GM13977 (cell line): ENCODE results near the gene ABCC8.

Experiments used
- DNase-seq: peaks from one replicate; pipeline ENCODE4 v3.0.0; 2012; ENCODE audit warnings: low spot score
- in situ Hi-C: fragments of 300-500 bp; cut with MboI; formaldehyde crosslinking; loops from one replicate; pipeline ENCODE4 v1.12.0; 2022; ENCODE audit warnings: low sequenced_read_pairs, low pct_unique_long_range_greater_than_20kb, mixed read lengths, inconsistent platforms; ENCODE audit not compliant: unreplicated experiment
- TF ChIP-seq, protein P1 (sequence below): IDR thresholded peaks from 2 replicates; pipeline ENCODE4 v1.5.1; 2012; ENCODE audit warnings: mild to moderate bottlenecking, control low read depth; ENCODE audit not compliant: insufficient read depth; ENCODE audit errors: extremely low read depth, missing control alignments

Gene ABCC8

DNA sequence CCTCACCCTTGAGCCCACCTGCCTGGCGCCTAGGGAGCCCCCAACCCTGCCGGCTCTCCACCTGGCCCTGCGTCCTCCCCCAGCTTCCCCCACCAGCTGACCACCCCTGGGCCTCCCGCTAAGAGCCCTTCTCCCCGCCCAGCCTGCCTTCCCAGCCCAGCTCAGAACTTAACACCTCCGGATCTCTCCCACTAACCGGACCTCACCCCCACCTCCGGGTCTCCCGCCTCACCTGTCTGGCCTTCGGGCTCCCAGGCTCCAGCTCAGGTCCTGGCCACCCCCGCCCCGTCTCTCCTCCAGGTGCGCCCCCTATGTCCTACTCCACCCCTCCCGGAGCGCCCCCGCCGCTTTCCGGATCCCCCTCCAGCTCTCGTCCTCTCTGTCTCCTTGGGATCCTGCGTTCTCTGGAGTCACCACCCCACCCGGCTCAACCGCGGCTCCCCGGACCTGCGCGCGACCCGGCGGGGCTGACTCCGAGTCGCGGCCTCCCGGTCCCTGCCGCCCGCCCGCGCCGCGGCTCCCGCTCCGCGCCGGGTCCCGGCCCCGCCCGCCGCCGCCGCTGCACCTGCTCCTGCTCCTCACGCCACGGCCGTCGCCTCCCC lies 87.9 kb downstream of the ABCC8 start, which contains the start of gene KCNJ11:
Gene KCNJ11 (minus strand): TSS at position 51 of the 602 bp plus-strand sequence. CDS start 568 bp downstream, outside the sequence.
- TF ChIP-seq, protein P1, sequence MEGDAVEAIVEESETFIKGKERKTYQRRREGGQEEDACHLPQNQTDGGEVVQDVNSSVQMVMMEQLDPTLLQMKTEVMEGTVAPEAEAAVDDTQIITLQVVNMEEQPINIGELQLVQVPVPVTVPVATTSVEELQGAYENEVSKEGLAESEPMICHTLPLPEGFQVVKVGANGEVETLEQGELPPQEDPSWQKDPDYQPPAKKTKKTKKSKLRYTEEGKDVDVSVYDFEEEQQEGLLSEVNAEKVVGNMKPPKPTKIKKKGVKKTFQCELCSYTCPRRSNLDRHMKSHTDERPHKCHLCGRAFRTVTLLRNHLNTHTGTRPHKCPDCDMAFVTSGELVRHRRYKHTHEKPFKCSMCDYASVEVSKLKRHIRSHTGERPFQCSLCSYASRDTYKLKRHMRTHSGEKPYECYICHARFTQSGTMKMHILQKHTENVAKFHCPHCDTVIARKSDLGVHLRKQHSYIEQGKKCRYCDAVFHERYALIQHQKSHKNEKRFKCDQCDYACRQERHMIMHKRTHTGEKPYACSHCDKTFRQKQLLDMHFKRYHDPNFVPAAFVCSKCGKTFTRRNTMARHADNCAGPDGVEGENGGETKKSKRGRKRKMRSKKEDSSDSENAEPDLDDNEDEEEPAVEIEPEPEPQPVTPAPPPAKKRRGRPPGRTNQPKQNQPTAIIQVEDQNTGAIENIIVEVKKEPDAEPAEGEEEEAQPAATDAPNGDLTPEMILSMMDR: peak; percentile 8
- in situ Hi-C loops: loop anchor here (10.0 kb wide), 1 partner anchor 116 kb away; no protein-coding TSS in a partner anchor
- no peak for DNase-seq

DNA sequence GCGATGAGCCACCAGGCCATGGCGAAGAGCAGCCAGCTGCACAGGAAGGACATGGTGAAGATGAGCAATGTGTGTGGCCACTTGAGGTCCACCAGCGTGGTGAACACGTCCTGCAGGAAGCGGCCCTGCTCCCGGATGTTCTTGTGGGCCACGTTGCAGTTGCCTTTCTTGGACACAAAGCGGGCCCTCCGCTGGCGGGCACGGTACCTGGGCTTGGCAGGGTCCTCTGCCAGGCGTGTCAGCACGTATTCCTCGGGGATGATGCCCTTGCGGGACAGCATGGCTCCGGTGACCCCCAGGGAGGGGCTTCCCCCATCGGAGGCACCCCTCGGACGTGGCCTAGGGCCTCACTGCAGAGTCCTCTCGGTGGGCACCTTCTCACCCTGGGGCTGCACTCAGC lies 88.8 kb downstream of the ABCC8 start:
- peak; percentile 13 for DNase-seq
- in situ Hi-C loops: loop anchor here (10.0 kb wide), 1 partner anchor 117 kb away; no protein-coding TSS in a partner anchor
- TF ChIP-seq, protein P1: no peak

DNA sequence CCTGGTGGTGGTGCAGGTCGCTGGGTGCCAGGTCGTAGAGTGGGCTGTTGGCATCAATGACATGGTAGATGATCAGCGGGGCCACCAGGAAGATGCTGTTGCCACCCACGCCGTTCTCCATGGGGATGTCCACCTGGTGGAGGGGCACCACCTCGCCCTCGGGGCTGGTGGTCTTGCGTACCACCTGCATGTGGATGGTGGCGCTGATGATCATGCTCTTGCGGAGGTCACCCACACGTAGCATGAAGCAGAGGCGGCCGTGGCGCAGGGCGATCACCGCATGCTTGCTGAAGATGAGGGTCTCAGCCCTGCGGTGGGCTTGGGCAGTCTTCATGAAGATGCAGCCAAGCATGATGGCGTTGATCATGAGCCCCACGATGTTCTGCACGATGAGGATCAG lies 89.4 kb downstream of the ABCC8 start:
- TF ChIP-seq, protein P1: no peak
- DNase-seq: no peak
- in situ Hi-C loops: loop anchor here (10.0 kb wide), 1 partner anchor 118 kb away; no protein-coding TSS in a partner anchor

DNA sequence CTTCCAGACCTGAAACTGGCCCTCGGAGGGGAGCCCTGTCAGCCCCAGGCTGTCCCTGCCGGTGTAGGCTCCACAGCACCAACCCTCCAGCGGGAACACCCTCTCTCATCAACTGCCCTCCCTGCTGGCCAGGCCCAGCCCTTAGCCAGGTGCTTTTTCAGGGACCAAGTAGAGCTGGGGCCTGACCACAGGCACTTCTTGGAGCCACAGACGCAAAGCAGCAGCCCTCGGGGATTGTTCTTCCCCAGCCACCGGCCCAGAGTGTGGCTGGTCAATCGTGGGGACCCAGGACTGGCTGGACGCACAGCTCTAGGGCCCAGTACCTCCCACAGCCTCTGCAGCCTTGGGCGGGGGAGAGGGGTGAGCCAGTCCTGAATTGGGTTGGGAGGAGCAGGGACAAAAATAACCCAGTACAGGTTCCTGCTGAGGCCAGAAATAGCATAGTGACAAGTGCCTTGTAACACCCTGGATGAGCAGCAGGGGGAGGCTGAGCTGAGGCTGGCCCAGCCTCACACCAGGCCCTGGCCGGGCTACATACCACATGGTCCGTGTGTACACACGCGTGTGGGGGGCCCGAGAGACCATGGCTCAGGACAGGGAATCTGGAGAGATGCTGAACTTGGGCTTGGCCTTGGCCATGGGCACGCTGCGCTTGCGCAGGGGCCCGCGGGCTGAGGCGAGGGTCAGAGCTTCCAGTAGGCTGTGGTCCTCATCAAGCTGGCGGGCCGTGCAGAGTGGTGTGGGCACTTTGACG lies 90.1 kb downstream of the ABCC8 start:
- DNase-seq: peak; percentile 66
- in situ Hi-C loops: loop anchor here (10.0 kb wide), 1 partner anchor 118 kb away; no protein-coding TSS in a partner anchor
- TF ChIP-seq, protein P1: peak; percentile 69

DNA sequence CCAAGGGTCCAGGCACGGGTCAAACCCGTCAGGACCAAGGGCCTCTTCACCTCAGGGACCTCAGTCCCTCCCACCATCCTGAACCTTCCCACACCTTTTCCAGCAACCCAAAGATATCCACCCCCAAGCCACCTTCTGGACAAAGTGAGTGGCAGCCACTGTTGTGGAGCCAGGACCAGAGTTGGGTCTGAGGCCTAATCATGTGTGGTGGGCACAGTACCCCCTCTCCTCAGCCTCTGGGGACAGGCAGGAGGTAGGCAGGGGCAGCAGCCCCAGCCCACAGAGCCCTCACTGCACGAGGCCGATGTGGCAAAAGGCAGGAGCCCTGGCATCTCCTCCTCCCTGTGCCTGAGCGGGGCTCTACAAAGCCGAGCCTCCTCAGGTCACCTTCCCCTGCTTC lies 90.7 kb downstream of the ABCC8 start:
- in situ Hi-C loops: loop anchor here (10.0 kb wide), 1 partner anchor 119 kb away; no protein-coding TSS in a partner anchor
- TF ChIP-seq, protein P1: no peak
- no peak for DNase-seq

DNA sequence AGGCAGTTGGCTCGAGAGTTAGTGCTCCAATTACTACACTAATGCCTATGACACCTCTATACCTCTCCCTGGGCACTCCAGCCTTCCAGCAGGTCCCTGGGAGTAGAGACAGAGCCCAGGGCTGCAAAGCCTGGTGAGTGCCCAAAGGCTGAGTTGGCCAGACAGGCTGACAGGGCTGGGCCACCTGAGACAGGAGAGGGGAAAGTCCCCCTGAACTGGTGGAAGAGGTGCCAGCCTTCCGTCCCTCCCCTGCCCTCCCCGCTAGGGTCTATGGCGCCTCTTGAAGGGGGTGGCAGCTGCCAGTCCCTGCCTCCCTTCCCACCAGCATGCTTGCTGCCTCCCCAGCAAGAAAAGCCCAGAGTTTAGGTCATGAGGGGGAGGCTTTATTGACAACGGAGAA lies 91.2 kb downstream of the ABCC8 start:
- TF ChIP-seq, protein P1: no peak
- DNase-seq: no peak
- in situ Hi-C loops: loop anchor here (10.0 kb wide), 1 partner anchor 119 kb away; no protein-coding TSS in a partner anchor
